H1 (cell line): Measurements from ENCODE around the gene IPO9. TPM values are rescaled to one million over a fixed set of nuclear protein-coding genes. Genes with fewer than 3 reads are reported as not detected.

Source experiments
- CTCF ChIA-PET: fragments of 300-600 bp; sonication (Branson Sonifier 250); formaldehyde crosslinking; loops from one replicate; lab custom pipeline; 2021; ENCODE audit not compliant: partially characterized antibody; lab: Charles Lee
- POLR2A ChIA-PET: fragments of 300-600 bp; sonication (Branson Sonifier 250); formaldehyde crosslinking; loops from one replicate; lab custom pipeline; 2021; ENCODE audit warnings: inconsistent platforms; ENCODE audit not compliant: partially characterized antibody; lab: Charles Lee
- DNase-seq, 2 experiments: peaks; one replicate each; pipeline versions ENCODE4 v3.0.0 to v3.0.0-alpha.2; 2010 to 2022; ENCODE audit warnings: low spot score in 2 of 2, low read depth in 1 of 2, mixed read lengths in 1 of 2
- FAIRE-seq: peaks from 2 replicates; lab custom pipeline; 2011; peaks lifted over from hg19 to GRCh38; lab: Jason Lieb, UNC
- H2AFZ ChIP-seq: 2 replicates; pipeline ENCODE4 v1.8.1; 2012; ENCODE audit warnings: low read length, inconsistent platforms
- H2AK5ac ChIP-seq: 2 replicates; pipeline ENCODE4 v1.6.1; 2013; ENCODE audit warnings: low read depth, low read length
- H2BK120ac ChIP-seq: replicated peaks from 2 replicates; pipeline ENCODE3; 2013; ENCODE audit warnings: low read depth, low read length, inconsistent platforms
- H2BK12ac ChIP-seq: 2 replicates; pipeline ENCODE4 v1.6.1; 2013; ENCODE audit warnings: low read depth, low read length
- H2BK15ac ChIP-seq: 2 replicates; pipeline ENCODE4 v1.6.1; 2013; ENCODE audit warnings: low read length
- H2BK20ac ChIP-seq: 2 replicates; pipeline ENCODE4 v1.6.1; 2013; ENCODE audit warnings: low read length
- H2BK5ac ChIP-seq: 2 replicates; pipeline ENCODE4 v1.6.1; 2013; ENCODE audit warnings: low read depth, low read length
- H3K14ac ChIP-seq: 2 replicates; pipeline ENCODE4 v1.6.1; 2013; ENCODE audit warnings: inconsistent platforms; ENCODE audit not compliant: insufficient read length
- H3K18ac ChIP-seq: 2 replicates; pipeline ENCODE4 v1.6.1; 2013; ENCODE audit warnings: low read length; ENCODE audit errors: extremely low read depth
- H3K23ac ChIP-seq: 2 replicates; pipeline ENCODE4 v1.6.1; 2013; ENCODE audit warnings: inconsistent platforms; ENCODE audit not compliant: insufficient read length
- H3K23me2 ChIP-seq: 2 replicates; pipeline ENCODE4 v1.6.1; 2013; ENCODE audit warnings: low read depth, low read length
- H3K27ac ChIP-seq: 2 replicates; pipeline ENCODE4 v1.6.1; 2011; ENCODE audit warnings: low read depth, low read length, inconsistent platforms
- H3K27me3 ChIP-seq, 4 experiments: replicated peaks in 1 of 4; 1 replicate in 1 of 4; 2 replicates in 3 of 4; pipeline versions ENCODE4 v1.6.1 to v1.8.1; 2011 to 2013; ENCODE audit warnings: low read length in 3 of 4, mild to moderate bottlenecking in 3 of 4, inconsistent platforms in 2 of 4, mixed read lengths in 2 of 4, moderate library complexity in 1 of 4; ENCODE audit not compliant: control insufficient read depth in 3 of 4, insufficient read depth in 3 of 4; ENCODE audit errors: extremely low read depth in 1 of 4
- H3K36me3 ChIP-seq, 4 experiments: 2 replicates each; pipeline versions ENCODE4 v1.6.1 to v1.8.1; 2011 to 2013; ENCODE audit warnings: mild to moderate bottlenecking in 4 of 4, low read length in 3 of 4, moderate library complexity in 2 of 4, control low read depth in 1 of 4, inconsistent platforms in 1 of 4; ENCODE audit not compliant: insufficient read depth in 4 of 4, control insufficient read depth in 2 of 4
- H3K4ac ChIP-seq: replicated peaks from 2 replicates; pipeline ENCODE3; 2013; ENCODE audit warnings: low read length, low read depth, mixed read lengths, inconsistent platforms; ENCODE audit not compliant: insufficient read length
- H3K4me1 ChIP-seq, 4 experiments: replicated peaks in 1 of 4; 1 replicate in 1 of 4; 2 replicates in 3 of 4; pipeline versions ENCODE4 v1.6.1 to v1.8.1; 2011 to 2013; ENCODE audit warnings: low read length in 3 of 4, inconsistent platforms in 2 of 4, mixed read lengths in 1 of 4; ENCODE audit not compliant: insufficient read depth in 4 of 4, control insufficient read depth in 3 of 4
- H3K4me2 ChIP-seq, 2 experiments: 2 replicates each; pipeline versions ENCODE4 v1.6.1 to v1.8.1; 2011 to 2013; ENCODE audit warnings: low read depth in 2 of 2, low read length in 2 of 2, control low read depth in 1 of 2, inconsistent platforms in 1 of 2, mild to moderate bottlenecking in 1 of 2; ENCODE audit not compliant: insufficient read depth in 1 of 2
- H3K4me3 ChIP-seq, 4 experiments: fragments of 200-600, 300-600 bp in 1 of 4; sonication (generic), shearing (Covaris generic), sonication (Bioruptor Twin) in 1 of 4; 2 replicates each; pipeline versions ENCODE4 v1.5.1 to v1.8.1; 2011 to 2016; ENCODE audit warnings: low read length in 4 of 4, low read depth in 3 of 4, control low read depth in 2 of 4, inconsistent platforms in 2 of 4, mild to moderate bottlenecking in 2 of 4, mixed read lengths in 1 of 4, moderate library complexity in 1 of 4; ENCODE audit not compliant: insufficient read depth in 2 of 4; ENCODE audit errors: extremely low read depth in 1 of 4
- H3K56ac ChIP-seq: replicated peaks from 2 replicates; pipeline ENCODE3; 2013; ENCODE audit warnings: low read depth, mild to moderate bottlenecking, mixed read lengths, low read length, inconsistent platforms; ENCODE audit not compliant: insufficient read length
- H3K79me1 ChIP-seq: 2 replicates; pipeline ENCODE4 v1.6.1; 2013; ENCODE audit warnings: low read depth, low read length, control low read depth
- H3K79me2 ChIP-seq, 2 experiments: 2 replicates each; pipeline versions ENCODE4 v1.6.1 to v1.8.1; 2012 to 2013; ENCODE audit warnings: low read length in 2 of 2, mild to moderate bottlenecking in 2 of 2, inconsistent platforms in 1 of 2; ENCODE audit not compliant: insufficient read depth in 2 of 2, control insufficient read depth in 1 of 2
- H3K9ac ChIP-seq, 4 experiments: replicated peaks in 1 of 4; 1 replicate in 1 of 4; 2 replicates in 3 of 4; pipeline versions ENCODE4 v1.6.1 to v1.8.1; 2011 to 2013; ENCODE audit warnings: low read depth in 3 of 4, low read length in 3 of 4, control low read depth in 2 of 4, mild to moderate bottlenecking in 2 of 4, moderate library complexity in 2 of 4, inconsistent platforms in 1 of 4; ENCODE audit errors: extremely low read depth in 1 of 4
- H3K9me3 ChIP-seq, 2 experiments: 2 replicates each; pipeline versions ENCODE4 v1.6.1 to v1.8.1; 2012 to 2013; ENCODE audit warnings: mild to moderate bottlenecking in 2 of 2, moderate library complexity in 2 of 2, control low read depth in 1 of 2, inconsistent platforms in 1 of 2, low read depth in 1 of 2, low read length in 1 of 2, mixed read lengths in 1 of 2; ENCODE audit not compliant: insufficient read depth in 2 of 2
- H4K20me1 ChIP-seq, 2 experiments: replicated peaks in 1 of 2; 2 replicates each; pipeline versions ENCODE3 to v1.8.1; 2011 to 2013; ENCODE audit warnings: inconsistent platforms in 2 of 2, low read length in 2 of 2, mild to moderate bottlenecking in 1 of 2; ENCODE audit not compliant: insufficient read depth in 2 of 2, control insufficient read depth in 1 of 2
- H4K5ac ChIP-seq: 2 replicates; pipeline ENCODE4 v1.6.1; 2013; ENCODE audit warnings: low read length, low read depth, mixed read lengths, inconsistent platforms; ENCODE audit not compliant: insufficient read length
- H4K8ac ChIP-seq: 2 replicates; pipeline ENCODE4 v1.8.0; 2013; ENCODE audit warnings: mild to moderate bottlenecking, moderate library complexity, low read length, inconsistent platforms; ENCODE audit not compliant: insufficient read depth; ENCODE audit errors: extremely low read depth
- H4K91ac ChIP-seq: replicated peaks from 2 replicates; pipeline ENCODE3; 2013; ENCODE audit warnings: low read length, mixed read lengths, inconsistent platforms; ENCODE audit not compliant: insufficient read length
- BCL11A ChIP-seq, 2 experiments: IDR thresholded peaks; one replicate each; pipeline ENCODE4 v1.6.1; 2011; ENCODE audit warnings: low read depth in 2 of 2, low read length in 2 of 2, mild to moderate bottlenecking in 2 of 2
- KDM1A ChIP-seq: fragments of 200-600, 300-600 bp; sonication (generic); IDR thresholded peaks from 2 replicates; pipeline ENCODE4 v1.7.1; 2016; ENCODE audit warnings: mild to moderate bottlenecking, low read length, borderline replicate concordance
- KDM5A ChIP-seq: fragments of 200-600 bp; IDR thresholded peaks from 2 replicates; pipeline ENCODE4 v1.7.1; 2012; ENCODE audit warnings: mild to moderate bottlenecking, low read length, inconsistent platforms, mixed read lengths
- SRF ChIP-seq: IDR thresholded peaks from 2 replicates; pipeline ENCODE4 v1.6.1; 2011; ENCODE audit warnings: mild to moderate bottlenecking, low read depth, low read length, moderate library complexity
- WGBS, 2 experiments: shearing (Covaris generic) in 1 of 2; methylation state at CpG; one replicate each; pipeline versions ENCODE4 v1.1.6 to v1.1.7; 2013 to 2015; ENCODE audit warnings: low lambda C conversion rate in 2 of 2, mixed read lengths in 2 of 2, inconsistent platforms in 1 of 2, low coverage in 1 of 2, missing lambda C conversion rate in 1 of 2; ENCODE audit not compliant: insufficient replicate concordance in 2 of 2, insufficient coverage in 1 of 2, insufficient read length in 1 of 2; ENCODE audit errors: extremely low coverage in 1 of 2, missing lambda C conversion rate in 1 of 2; 5-methylcytosine and 5-hydroxymethylcytosine counted together
- polyA plus RNA-seq, 7 experiments: library from polyadenylated mRNA; depleted of rRNA in 3 of 7; stranded (reverse) in 5 of 7; unstranded in 2 of 7; fragments of >200 nt in 5 of 7; fragments of 200-250 nt in 2 of 7; gene quantifications; 1 replicate in 5 of 7; 2 replicates in 1 of 7; 4 replicates in 1 of 7; pipeline versions ENCODE4 v1.2.1 to v1.2.3, GENCODE V29; 2011 to 2013; ENCODE audit warnings: missing spikeins in 2 of 7, mixed read lengths in 2 of 7
- total RNA-seq: library from RNA; stranded (reverse); fragmentation: NEBNext Ultra II Directional; extraction: Animal tissue kit (Norgen Biotek cat#: 25700); gene quantifications from 2 replicates; pipeline ENCODE4 v1.2.1, GENCODE V29; 2021

The IPO9 gene
- total and polyA plus RNA-seq, 2 of the 8 experiments (the other 6 are each of a cell fraction or from before 2014, with no cell fraction given): 61.0 to 122 TPM

DNA sequence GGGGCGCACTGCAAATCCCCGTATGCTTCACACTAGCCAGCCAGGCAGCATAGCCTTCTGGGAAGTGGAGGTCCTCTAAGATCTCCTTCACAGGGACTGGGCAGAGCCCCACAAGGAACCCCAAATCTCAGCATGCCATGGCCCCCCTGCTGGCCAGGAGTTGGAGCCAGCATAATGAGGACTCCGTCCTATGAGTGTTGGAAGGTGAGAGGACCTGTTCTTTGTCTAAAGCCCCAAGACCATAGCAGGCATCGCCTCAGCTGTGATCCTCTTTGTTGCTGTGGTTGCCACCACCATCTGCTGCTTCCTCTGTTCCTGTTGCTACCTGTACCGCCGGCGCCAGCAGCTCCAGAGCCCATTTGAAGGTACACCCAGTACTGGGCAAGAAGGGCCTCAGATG lies 61.3 kb downstream of the IPO9 start:
- POLR2A ChIA-PET: interaction anchor here (0.7 to 9.6 kb wide), 3 partner anchors 9 to 128 kb away, joined by 3 to 117 read pairs (median 3); no protein-coding TSS in a partner anchor
- no peak overlapping the region; a peak in 1 of 4 replicates for H3K4me2 ChIP-seq

More for the DNA sequence above, 61.3 kb downstream of the IPO9 start:
- H3K4me3 ChIP-seq: no peak overlapping the region
- no peak overlapping the region for H2BK120ac ChIP-seq
- no peak overlapping the region for H3K27ac ChIP-seq
- H4K5ac ChIP-seq: no peak overlapping the region
- peaks cover 14% of the 10 kb centered on the region for H3K23me2 ChIP-seq
- DNase-seq (no peak), FAIRE-seq (no peak)
- H3K36me3 ChIP-seq: no peaks in the 10 kb centered on the region
- no peak overlapping the region for H3K23ac ChIP-seq
- H2BK12ac ChIP-seq: no peak overlapping the region
- TF ChIP-seq SRF: no peak
- no peak for TF ChIP-seq BCL11A (IDR thresholded peaks at IDR 0.05; ENCODE audit: low read depth in 2 of 2, low read length in 2 of 2)
- TF ChIP-seq KDM1A: no peak
- no peak for TF ChIP-seq KDM5A
- H4K91ac ChIP-seq: no peak overlapping the region
- no peaks in the 10 kb centered on the region for H4K20me1 ChIP-seq
- no peak overlapping the region for H2BK5ac ChIP-seq
- no peak overlapping the region for H2AK5ac ChIP-seq
- H2BK15ac ChIP-seq: no peak overlapping the region
- peaks cover 0 to 10% (median 6%) of the 10 kb centered on the region in 4 experiments; a peak in 4 of 7 replicates for H3K27me3 ChIP-seq
- H2AFZ ChIP-seq: no peak overlapping the region
- 90% methylated on average over 7 of the region's 7 CpGs; no CpG with 5 or more reads in 1 of the 2 experiments for WGBS, 2 experiments
- no peak overlapping the region for H3K14ac ChIP-seq
- peaks cover 3 to 26% (median 21%) of the 10 kb centered on the region in 4 experiments for H3K4me1 ChIP-seq
- H3K9me3 ChIP-seq: no peaks in the 10 kb centered on the region
- H3K56ac ChIP-seq: no peak overlapping the region
- CTCF ChIA-PET: interaction anchor here (1.4 to 14.8 kb wide), 5 partner anchors 11 to 359 kb away, joined by 4 to 244 read pairs (median 6); no protein-coding TSS in a partner anchor
- H3K9ac ChIP-seq: no peak overlapping the region
- H3K4ac ChIP-seq: no peak overlapping the region
- H2BK20ac ChIP-seq: no peak overlapping the region
- H3K79me2 ChIP-seq: no peaks in the 10 kb centered on the region
- H4K8ac ChIP-seq: no peak overlapping the region
- H3K18ac ChIP-seq: no peak overlapping the region
- H3K79me1 ChIP-seq: no peaks in the 10 kb centered on the region
